NK-92 (cell line): ENCODE data around the gene CTXN3.

ENCODE experiments used
- DNase-seq: peaks from one replicate; lab custom pipeline; 2025; ENCODE audit not compliant: unreplicated experiment; lab: John Stamatoyannopoulos, UW

The CTXN3 gene

GRCh38 chr5:127649018-127649439 lies at the start of gene CTXN3:
TSS of gene CTXN3 (plus strand) at chr5:127649082. CDS start at chr5:127657522, 8,440 bp downstream.
- no peak for DNase-seq

GRCh38 chr5:127599320-127599719 lies 49.6 kb upstream of the CTXN3 start:
- DNase-seq: no peak

- DNase-seq: no peak
Observed at GRCh38 chr5:127599847-127600246, 49.0 kb upstream of the CTXN3 start.

- DNase-seq: no peak
Observed at GRCh38 chr5:127601111-127601510, 47.8 kb upstream of the CTXN3 start.

GRCh38 chr5:127601601-127602000 lies 47.3 kb upstream of the CTXN3 start:
- DNase-seq: no peak

GRCh38 chr5:127602481-127602880 lies 46.4 kb upstream of the CTXN3 start:
- no peak for DNase-seq

GRCh38 chr5:127602896-127603844 lies 45.7 kb upstream of the CTXN3 start:
- no peak for DNase-seq

DNA sequence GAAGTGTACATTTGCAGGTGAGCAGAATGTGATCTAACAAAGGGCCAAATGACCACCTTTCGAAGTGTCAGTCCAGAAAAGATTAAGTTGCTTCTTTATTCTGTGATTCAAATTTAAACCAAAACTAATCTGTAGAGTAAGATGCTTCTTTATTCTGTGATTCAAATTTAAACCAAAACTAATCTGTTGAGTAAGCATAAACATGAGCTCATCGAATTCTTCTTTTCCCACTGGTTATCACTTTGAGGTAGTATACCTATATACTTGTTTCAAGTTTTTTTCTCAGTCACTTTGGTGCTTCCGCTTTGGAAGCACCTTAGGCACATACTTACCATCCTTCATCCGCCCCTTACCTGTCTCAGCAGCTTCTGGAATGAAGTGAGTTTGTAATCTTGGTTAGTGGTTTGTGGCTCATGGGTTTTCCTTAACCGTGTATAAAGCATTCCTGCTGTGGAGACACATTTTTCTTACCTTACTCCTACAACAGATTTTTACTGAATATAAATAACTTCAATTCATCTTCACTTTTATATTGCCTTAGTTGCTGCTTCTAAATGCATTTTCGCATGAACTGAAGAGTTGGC lies 40.7 kb upstream of the CTXN3 start:
- no peak for DNase-seq

GRCh38 chr5:127609011-127609410 lies 39.9 kb upstream of the CTXN3 start:
- DNase-seq: no peak

DNA sequence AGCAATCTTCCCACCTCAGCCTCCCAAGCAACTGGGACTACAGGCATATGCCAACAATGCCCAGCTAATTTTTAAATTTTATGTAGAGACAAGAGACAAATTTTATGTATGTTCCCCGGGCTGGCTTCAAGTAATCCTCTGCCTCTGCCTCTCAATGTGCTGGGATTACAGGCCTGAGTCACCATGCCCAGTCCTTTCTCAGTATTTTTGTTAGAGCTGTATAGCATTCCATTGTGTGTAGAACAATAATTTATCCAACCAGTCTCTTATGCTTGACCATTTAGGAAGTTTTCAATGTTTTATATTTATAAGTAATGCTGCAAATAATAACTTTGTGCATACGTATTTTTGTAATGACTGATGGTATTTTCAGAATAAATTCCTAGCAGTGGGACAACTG lies 38.9 kb upstream of the CTXN3 start:
- no peak for DNase-seq

- no peak for DNase-seq
Observed at GRCh38 chr5:127612441-127613141, 36.3 kb upstream of the CTXN3 start.

DNA sequence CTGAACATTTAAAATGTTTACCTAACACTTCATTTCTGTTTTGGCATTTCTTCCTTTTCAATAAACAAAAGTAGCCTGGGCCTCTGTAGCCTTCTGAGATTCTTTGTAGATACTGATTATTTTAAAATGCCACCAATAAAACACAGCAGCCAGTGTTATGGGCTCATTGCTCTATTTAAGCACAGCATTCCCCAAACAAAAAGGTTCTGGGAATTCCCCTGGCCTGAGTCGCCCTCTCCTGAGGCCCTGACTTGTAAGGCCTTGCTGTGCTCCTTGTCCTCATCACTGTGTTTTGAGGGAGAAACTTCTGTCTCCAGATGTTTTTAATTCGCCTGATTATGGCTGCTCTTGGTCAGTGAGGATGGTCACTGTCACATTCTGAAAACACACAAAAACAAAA lies 33.0 kb upstream of the CTXN3 start:
- DNase-seq: no peak

- DNase-seq: no peak
Observed at GRCh38 chr5:127619908-127620479, 28.9 kb upstream of the CTXN3 start.

GRCh38 chr5:127621601-127622325 lies 27.1 kb upstream of the CTXN3 start:
- no peak for DNase-seq

GRCh38 chr5:127634007-127634406 lies 14.9 kb upstream of the CTXN3 start:
- DNase-seq: no peak

- DNase-seq: no peak
Observed at GRCh38 chr5:127639828-127640227, 9.1 kb upstream of the CTXN3 start.

- no peak for DNase-seq
Observed at GRCh38 chr5:127642949-127643348, 5.9 kb upstream of the CTXN3 start.

GRCh38 chr5:127643607-127644006 lies 5.3 kb upstream of the CTXN3 start:
- no peak for DNase-seq

DNA sequence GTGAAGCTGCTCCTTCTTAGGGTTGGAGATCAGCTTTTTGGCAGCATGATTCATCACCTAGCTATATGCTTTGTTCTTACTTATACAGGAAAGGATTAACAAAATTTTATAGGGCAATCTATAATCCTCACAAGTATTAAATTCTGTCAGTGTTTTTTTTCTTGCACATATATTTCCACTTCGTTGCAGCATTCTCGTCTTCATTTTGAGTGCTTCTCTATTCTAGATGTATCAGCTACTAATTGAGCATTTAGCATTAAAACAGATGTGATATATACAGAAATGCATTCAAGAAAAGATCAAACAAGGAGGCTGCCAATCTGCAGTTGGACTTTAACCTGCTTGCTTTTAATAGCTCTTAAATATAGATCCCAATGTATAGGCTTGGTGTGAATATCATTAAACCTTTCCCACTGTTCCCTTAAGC lies 3.6 kb upstream of the CTXN3 start:
- no peak for DNase-seq

DNA sequence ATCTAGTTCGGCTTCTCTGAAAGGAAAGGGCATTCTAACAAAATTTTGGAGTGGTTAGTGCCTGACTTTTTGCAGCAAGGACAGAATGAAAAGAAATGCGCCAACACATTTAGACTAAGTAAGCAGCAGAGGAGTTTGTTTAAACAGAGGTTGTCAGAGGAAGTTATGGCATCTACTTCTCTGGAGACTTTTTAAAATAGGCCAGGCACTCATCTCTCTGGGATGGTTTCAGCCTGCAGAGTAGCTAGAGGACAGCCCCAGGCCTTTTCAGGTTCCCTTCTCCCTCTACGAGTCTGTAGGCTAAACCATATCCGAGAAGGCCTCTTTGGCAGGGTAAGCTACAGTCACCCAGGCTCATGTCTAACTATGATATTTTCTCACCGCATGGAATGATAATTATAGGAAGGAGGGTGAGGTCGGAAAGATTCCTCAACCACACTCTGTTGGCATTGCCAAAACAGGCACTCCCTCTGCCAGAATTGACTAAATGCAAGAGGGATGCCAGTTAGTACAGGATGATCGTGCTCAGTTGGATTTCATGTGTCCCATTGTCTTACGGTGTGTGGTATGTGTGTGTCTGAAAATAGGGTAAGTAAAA lies 1.4 kb upstream of the CTXN3 start:
- DNase-seq: no peak
